Activated CD4-positive, alpha-beta T cell treated with anti-CD3 and anti-CD28 coated beads, Interleukin-2, Interleukin-4, amounts not matched to agents 100 ng/mL and 50 ng/mL, durations not matched to agents 16 hours and 8 hours (primary cell): ENCODE results near the gene SUGP1.

Source experiments
- DNase-seq: peaks from one replicate; pipeline ENCODE4 v3.0.0-alpha.2; 2020; ENCODE audit warnings: low spot score

Gene SUGP1

DNA sequence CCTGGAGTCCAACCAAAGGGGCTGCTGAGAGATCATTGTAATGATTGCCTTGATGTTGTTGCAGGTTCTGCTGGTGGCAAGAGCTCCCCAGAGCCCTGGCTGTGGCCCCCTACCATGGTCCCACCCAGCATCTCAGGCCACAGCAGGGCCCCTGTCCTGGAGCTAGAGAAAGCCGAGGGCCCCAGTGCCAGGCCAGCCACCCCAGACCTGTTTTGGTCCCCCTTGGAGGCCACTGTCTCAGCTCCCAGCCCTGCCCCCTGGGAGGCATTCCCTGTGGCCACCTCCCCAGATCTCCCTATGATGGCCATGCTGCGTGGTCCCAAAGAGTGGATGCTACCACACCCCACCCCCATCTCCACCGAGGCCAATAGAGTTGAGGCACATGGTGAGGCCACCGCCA, 93.1 kb downstream of the SUGP1 start:
- no peak for DNase-seq

DNA sequence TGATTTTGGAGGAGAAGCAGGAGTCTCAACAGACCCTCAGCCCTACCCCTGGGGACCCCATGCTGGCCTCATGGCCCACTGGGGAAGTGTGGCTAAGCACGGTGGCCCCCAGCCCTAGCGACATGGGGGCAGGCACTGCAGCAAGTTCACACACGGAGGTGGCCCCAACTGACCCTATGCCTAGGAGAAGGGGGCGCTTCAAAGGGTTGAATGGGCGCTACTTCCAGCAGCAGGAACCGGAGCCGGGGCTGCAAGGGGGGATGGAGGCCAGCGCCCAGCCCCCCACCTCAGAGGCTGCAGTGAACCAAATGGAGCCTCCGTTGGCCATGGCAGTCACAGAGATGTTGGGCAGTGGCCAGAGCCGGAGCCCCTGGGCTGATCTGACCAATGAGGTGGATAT, 93.6 kb downstream of the SUGP1 start:
- DNase-seq: no peak

GRCh38 chr19:19226204-19226603, 94.1 kb downstream of the SUGP1 start:
- no peak for DNase-seq
